Fibroblast of villous mesenchyme (primary cell): ENCODE data around the gene KIRREL3. TPM values are rescaled to one million over a fixed set of nuclear protein-coding genes. Genes with fewer than 3 reads are reported as not detected.
A peak's percentile ranks its signal among the peaks of the same experiment; 100 is the strongest.

Experiments used
- DNase-seq: peaks from one replicate; pipeline ENCODE4 v3.0.0-alpha.2; 2010; ENCODE audit warnings: low read depth
- H3K4me3 ChIP-seq: 2 replicates; pipeline ENCODE4 v1.5.1; 2011; ENCODE audit warnings: low read depth, mild to moderate bottlenecking, low read length
- CTCF ChIP-seq: IDR thresholded peaks from 2 replicates; pipeline ENCODE4 v1.5.1; 2012; ENCODE audit warnings: low read depth, mild to moderate bottlenecking, low read length; ENCODE audit not compliant: insufficient read depth
- total RNA-seq: library from RNA; depleted of rRNA; stranded (reverse); fragments of >200 nt; gene quantifications from 2 replicates; pipeline ENCODE4 v1.2.3, GENCODE V29; 2012

Gene KIRREL3
- total RNA-seq, 1 donor: 9.9 TPM

- DNase-seq: no peak
- TF ChIP-seq CTCF: no peak
Observed at GRCh38 chr11:126800009-126800408, 200.6 kb downstream of the KIRREL3 start.

DNA sequence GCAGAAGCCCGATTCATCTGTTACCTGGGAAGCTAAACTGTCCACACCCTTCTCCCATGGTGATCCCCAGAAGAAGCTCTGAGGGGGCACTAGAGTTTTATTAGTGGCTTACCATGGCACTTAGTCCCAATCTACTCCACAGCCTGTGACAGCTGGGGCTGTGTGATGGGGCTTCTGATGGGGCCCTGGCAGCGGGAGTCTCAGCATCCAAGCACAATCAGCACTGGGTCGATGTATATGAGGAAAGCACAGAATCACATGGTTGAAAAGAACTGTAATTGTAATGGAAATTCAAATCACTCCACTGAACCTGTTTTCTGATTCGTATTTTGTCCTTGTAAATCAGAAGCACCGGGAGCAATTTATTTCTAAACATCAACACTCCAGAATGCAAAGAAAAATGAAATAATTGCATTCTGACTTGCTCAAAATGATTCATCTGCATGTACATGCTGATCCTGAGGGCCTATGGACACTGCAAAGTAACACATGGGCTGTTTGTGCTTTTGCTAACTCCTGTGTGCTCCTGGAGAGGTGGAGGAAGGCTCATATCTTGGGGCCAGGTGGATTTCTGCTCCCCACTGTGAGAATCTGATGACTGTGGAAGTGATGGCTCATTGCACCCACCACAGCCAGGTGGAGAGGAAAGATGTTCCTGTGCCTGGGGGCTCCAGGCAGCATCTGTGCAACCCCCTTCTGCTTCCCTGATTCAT lies 203.0 kb downstream of the KIRREL3 start:
- no peak for TF ChIP-seq CTCF
- no peak overlapping the region for H3K4me3 ChIP-seq
- DNase-seq: no peak

More at GRCh38 chr11:126800009-126800408, 200.6 kb downstream of the KIRREL3 start:
- no peak overlapping the region for H3K4me3 ChIP-seq

GRCh38 chr11:126793596-126793995 lies 207.0 kb downstream of the KIRREL3 start:
- TF ChIP-seq CTCF: no peak
- no peak for DNase-seq
- no peak overlapping the region for H3K4me3 ChIP-seq

DNA sequence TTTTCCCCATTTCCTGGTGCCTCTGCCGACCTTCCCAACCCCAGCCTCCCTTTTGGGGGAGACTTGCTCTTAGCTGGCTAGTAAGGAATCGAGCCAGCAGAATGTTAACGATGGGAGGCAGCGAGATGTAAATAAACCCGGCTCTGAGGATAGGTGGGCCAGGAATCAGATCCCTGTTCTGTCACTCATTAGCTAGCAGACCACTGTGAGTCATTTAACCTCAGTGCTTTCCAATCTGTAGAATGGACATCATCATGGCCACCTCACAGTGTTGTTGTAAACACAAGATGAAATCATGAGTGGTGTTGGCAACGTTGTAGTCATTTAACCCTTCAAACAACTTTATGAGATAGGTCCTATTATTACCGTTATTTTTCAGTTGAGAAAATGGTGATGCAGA lies 208.6 kb downstream of the KIRREL3 start:
- no peak for DNase-seq
- TF ChIP-seq CTCF: no peak
- H3K4me3 ChIP-seq: no peak overlapping the region

DNA sequence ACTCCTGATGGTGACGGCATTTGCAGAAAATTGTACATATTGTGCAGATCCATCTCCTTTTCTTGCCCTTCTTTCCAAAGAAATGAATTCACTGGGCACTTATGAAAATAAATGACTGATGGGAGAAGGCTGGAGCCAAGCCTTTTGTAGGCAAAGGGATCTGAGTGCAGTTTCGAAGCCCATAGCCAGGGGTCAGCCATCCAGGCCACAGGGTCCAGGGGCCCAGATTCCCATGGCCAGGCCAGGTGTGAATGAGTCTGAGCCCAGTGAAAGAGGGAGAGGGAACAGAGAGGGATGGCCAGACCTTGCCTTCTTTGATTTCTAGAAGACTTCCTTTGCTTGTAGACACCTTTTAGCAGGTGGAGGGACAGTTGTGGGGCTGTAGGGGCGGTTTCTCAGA lies 209.1 kb downstream of the KIRREL3 start:
- no peak overlapping the region for H3K4me3 ChIP-seq
- no peak for DNase-seq
- no peak for TF ChIP-seq CTCF

DNA sequence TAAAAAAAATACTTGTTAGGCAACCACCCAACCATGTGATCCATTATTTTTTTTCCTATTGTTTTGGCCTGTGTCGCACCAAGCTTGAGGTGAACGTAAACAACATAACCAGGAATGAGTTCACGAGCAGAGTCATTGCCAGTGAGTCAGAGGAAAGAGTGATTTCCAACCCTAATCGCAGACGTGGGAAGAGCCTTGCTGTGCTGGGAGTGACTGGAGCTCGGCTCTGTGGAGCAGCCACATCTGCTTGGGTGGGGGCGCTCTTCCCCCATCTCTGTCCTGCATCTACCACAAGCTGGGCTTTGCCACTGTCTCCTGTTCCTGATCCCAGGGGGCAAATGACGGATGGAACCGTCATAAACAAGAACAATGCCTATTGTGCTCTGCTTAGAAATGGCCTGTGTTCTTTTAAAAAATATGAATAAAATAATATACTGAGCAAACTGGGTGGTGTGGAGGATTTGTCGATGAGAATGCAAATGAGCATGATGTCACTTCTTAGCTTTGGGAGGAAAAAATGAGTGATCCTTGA lies 210.0 kb downstream of the KIRREL3 start:
- peak; percentile 83 for DNase-seq
- TF ChIP-seq CTCF: peak; percentile 5
- H3K4me3 ChIP-seq: no peak overlapping the region
